HFFc6 (cell line): ENCODE results near the gene PLB1. TPM values are rescaled to one million over a fixed set of nuclear protein-coding genes. Genes with fewer than 3 reads are reported as not detected.

ENCODE experiments used
- DNase-seq: peaks from one replicate; pipeline ENCODE4 v3.0.0-alpha.2; 2018
- H3K27ac Mint-ChIP-seq: 2 replicates; pipeline ENCODE4 v1.8.0; 2020; ENCODE audit warnings: mild to moderate bottlenecking, mixed read lengths
- H3K27me3 Mint-ChIP-seq: 2 replicates; pipeline ENCODE4 v1.8.0; 2021; ENCODE audit warnings: mild to moderate bottlenecking, moderate library complexity, mixed read lengths; ENCODE audit not compliant: insufficient read depth
- H3K36me3 Mint-ChIP-seq: 2 replicates; pipeline ENCODE4 v1.8.0; 2021; ENCODE audit warnings: low read depth, mixed read lengths
- H3K4me1 Mint-ChIP-seq: 2 replicates; pipeline ENCODE4 v1.8.0; 2020; ENCODE audit warnings: low read depth, mixed read lengths
- H3K4me3 Mint-ChIP-seq: 2 replicates; pipeline ENCODE4 v1.8.0; 2020; ENCODE audit warnings: mild to moderate bottlenecking, moderate library complexity, mixed read lengths
- H3K9me3 Mint-ChIP-seq: 2 replicates; pipeline ENCODE4 v1.8.0; 2020; ENCODE audit warnings: mild to moderate bottlenecking, mixed read lengths
- CTCF ChIP-seq: fragments of 200-600 bp; sonication (generic); IDR thresholded peaks from 2 replicates; pipeline ENCODE4 v1.5.0; 2021; ENCODE audit warnings: antibody characterized with exemption, mild to moderate bottlenecking
- total RNA-seq, 6 experiments: library from RNA; stranded (reverse); fragmentation: NEBNext Ultra II Directional; extraction: Animal tissue kit (Norgen Biotek cat#: 25700); gene quantifications; 2 replicates in 1 of 6; 3 replicates in 5 of 6; pipeline ENCODE4 v1.2.3, GENCODE V29; 2021

The PLB1 gene
- total RNA-seq, 6 experiments from 2014 or later: 0.36 to 0.95 (median 0.62) TPM

- Mint-ChIP-seq H3K27me3 (no peaks in the 10 kb centered on the region; the same call in 1 of the 2 replicates), H3K4me1 (peaks cover 12% of the 10 kb centered on the region), H3K27ac (no peak overlapping the region), H3K36me3 (peaks cover 26% of the 10 kb centered on the region), H3K4me3 (no peak overlapping the region), H3K9me3 (peaks cover 21% of the 10 kb centered on the region)
- DNase-seq: no peak
- no peak for TF ChIP-seq CTCF
These were observed 74.6 kb downstream of the PLB1 start for GRCh38 chr2:28570431-28570830.

GRCh38 chr2:28576714-28577113 is 80.9 kb downstream of the PLB1 start:
- Mint-ChIP-seq H3K4me3 (no peak overlapping the region), H3K4me1 (peaks cover 31% of the 10 kb centered on the region), H3K27ac (no peak overlapping the region), H3K9me3 (peaks cover 11% of the 10 kb centered on the region), H3K27me3 (no peaks in the 10 kb centered on the region; the same call in 1 of the 2 replicates), H3K36me3 (peaks cover 9% of the 10 kb centered on the region; the same call in 1 of the 2 replicates)
- no peak for DNase-seq
- no peak for TF ChIP-seq CTCF

GRCh38 chr2:28577791-28578680 is 82.2 kb downstream of the PLB1 start:
- no peak for TF ChIP-seq CTCF
- Mint-ChIP-seq H3K27me3 (no peaks in the 10 kb centered on the region; the same call in 1 of the 2 replicates), H3K36me3 (no peaks in the 10 kb centered on the region), H3K4me1 (peaks cover 35% of the 10 kb centered on the region), H3K27ac (no peak overlapping the region), H3K4me3 (no peak overlapping the region), H3K9me3 (no peaks in the 10 kb centered on the region)
- DNase-seq: no peak

- H3K36me3 Mint-ChIP-seq: no peaks in the 10 kb centered on the region
- H3K27me3 Mint-ChIP-seq: no peaks in the 10 kb centered on the region; the same call in 1 of the 2 replicates
- H3K27ac Mint-ChIP-seq: no peak overlapping the region
- no peak overlapping the region for H3K4me3 Mint-ChIP-seq
- DNase-seq: no peak
- TF ChIP-seq CTCF: no peak
- H3K4me1 Mint-ChIP-seq: peaks cover 42% of the 10 kb centered on the region
- H3K9me3 Mint-ChIP-seq: no peaks in the 10 kb centered on the region
These were observed 82.9 kb downstream of the PLB1 start for GRCh38 chr2:28578774-28579173.

GRCh38 chr2:28579606-28580005 is 83.7 kb downstream of the PLB1 start:
- H3K9me3 Mint-ChIP-seq: no peaks in the 10 kb centered on the region
- H3K36me3 Mint-ChIP-seq: no peaks in the 10 kb centered on the region
- H3K27me3 Mint-ChIP-seq: no peaks in the 10 kb centered on the region; the same call in 1 of the 2 replicates
- TF ChIP-seq CTCF: no peak
- H3K4me3 Mint-ChIP-seq: no peak overlapping the region
- DNase-seq: no peak
- peaks cover 50% of the 10 kb centered on the region for H3K4me1 Mint-ChIP-seq
- no peak overlapping the region for H3K27ac Mint-ChIP-seq
